Measurements from ENCODE around the gene ARHGAP35.
"Not testable (repeated sequence)": the region's sequence is repeated elsewhere in the genome, so short reads cannot be mapped to it uniquely, and the experiment has no call there.

Gene ARHGAP35

GRCh38 chr19:46849610-46850009 is 11.2 kb upstream of the ARHGAP35 start:
- peak overlapping the region; percentile 96 for H3K4me3 ChIP-seq (ENCODE audit: low read depth, low read length)
- TF ChIP-seq, protein P1, sequence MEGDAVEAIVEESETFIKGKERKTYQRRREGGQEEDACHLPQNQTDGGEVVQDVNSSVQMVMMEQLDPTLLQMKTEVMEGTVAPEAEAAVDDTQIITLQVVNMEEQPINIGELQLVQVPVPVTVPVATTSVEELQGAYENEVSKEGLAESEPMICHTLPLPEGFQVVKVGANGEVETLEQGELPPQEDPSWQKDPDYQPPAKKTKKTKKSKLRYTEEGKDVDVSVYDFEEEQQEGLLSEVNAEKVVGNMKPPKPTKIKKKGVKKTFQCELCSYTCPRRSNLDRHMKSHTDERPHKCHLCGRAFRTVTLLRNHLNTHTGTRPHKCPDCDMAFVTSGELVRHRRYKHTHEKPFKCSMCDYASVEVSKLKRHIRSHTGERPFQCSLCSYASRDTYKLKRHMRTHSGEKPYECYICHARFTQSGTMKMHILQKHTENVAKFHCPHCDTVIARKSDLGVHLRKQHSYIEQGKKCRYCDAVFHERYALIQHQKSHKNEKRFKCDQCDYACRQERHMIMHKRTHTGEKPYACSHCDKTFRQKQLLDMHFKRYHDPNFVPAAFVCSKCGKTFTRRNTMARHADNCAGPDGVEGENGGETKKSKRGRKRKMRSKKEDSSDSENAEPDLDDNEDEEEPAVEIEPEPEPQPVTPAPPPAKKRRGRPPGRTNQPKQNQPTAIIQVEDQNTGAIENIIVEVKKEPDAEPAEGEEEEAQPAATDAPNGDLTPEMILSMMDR (IDR thresholded peaks at IDR 0.05; ENCODE audit: low read depth, low read length, missing control alignments) = no peak
- peak overlapping the region; percentile 75 for H3K27ac ChIP-seq
- no peaks in the 10 kb centered on the region for H3K27me3 ChIP-seq (replicated peaks)
- DNase-seq = no peak
- in situ Hi-C loops (cut with HindIII; ENCODE audit: low pct_ligation_motif_present, low sequenced_read_pairs) = loop anchor here (25.0 kb wide), 1 partner anchor 113 kb away; no protein-coding TSS in a partner anchor
- H3K36me3 ChIP-seq (replicated peaks) = peaks cover 5% of the 10 kb centered on the region

GRCh38 chr19:46850228-46851203 is 10.3 kb upstream of the ARHGAP35 start, which contains the start of gene AP2S1:
Gene AP2S1, minus strand, starts transcription at chr19:46850846. Its CDS starts 80 bp downstream, at chr19:46850766.
- Histone ChIP-seq H3K27ac (peak within 1 kb of the TSS; percentile 75), H3K4me3 (ENCODE audit: low read depth, low read length) (peak within 1 kb of the TSS; percentile 96), H3K27me3 (replicated peaks) (no peaks in the 10 kb centered on the region), H3K36me3 (replicated peaks) (peaks cover 5% of the 10 kb centered on the region)
- in situ Hi-C loops (cut with HindIII; ENCODE audit: low pct_ligation_motif_present, low sequenced_read_pairs) = loop anchor here (25.0 kb wide), 1 partner anchor 112 kb away; no protein-coding TSS in a partner anchor
- TF ChIP-seq, protein P1 (IDR thresholded peaks at IDR 0.05; ENCODE audit: low read depth, low read length, missing control alignments) = no peak
- DNase-seq = peak; percentile 99

GRCh38 chr19:46852830-46853229 is 8.0 kb upstream of the ARHGAP35 start:
- H3K27me3 ChIP-seq (replicated peaks) = no peaks in the 10 kb centered on the region
- H3K4me3 ChIP-seq (ENCODE audit: low read depth, low read length) = no peak overlapping the region
- no peak overlapping the region for H3K27ac ChIP-seq
- DNase-seq = no peak
- TF ChIP-seq, protein P1 (IDR thresholded peaks at IDR 0.05; ENCODE audit: low read depth, low read length, missing control alignments) = no peak
- H3K36me3 ChIP-seq (replicated peaks) = no peaks in the 10 kb centered on the region
- in situ Hi-C loops (cut with HindIII; ENCODE audit: low pct_ligation_motif_present, low sequenced_read_pairs) = loop anchor here (25.0 kb wide), 1 partner anchor 109 kb away; no protein-coding TSS in a partner anchor

DNA sequence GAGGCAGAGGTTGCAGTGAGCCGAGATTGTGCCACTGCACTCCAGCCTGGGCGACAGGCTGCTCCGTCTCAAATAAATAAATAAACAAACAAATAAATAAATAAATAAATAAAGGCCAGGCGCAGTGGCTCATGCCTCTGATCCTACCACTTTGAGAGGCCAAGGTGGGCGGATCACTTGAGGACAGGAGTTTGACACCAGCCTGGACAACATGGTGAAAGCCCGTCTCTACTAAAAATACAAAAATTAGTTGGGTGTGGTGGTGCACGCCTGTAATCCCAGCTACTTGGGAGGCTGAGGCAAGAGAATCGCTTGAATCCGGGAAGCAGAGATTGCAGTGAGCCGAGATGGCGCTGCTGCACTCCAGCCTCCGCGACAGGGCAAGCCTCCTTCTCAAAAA is 6.1 kb upstream of the ARHGAP35 start:
- not testable (repeated sequence) for H3K27me3 ChIP-seq (replicated peaks); H3K27ac ChIP-seq; H3K36me3 ChIP-seq (replicated peaks); H3K4me3 ChIP-seq (ENCODE audit: low read depth, low read length); DNase-seq
- in situ Hi-C loops (cut with HindIII; ENCODE audit: low pct_ligation_motif_present, low sequenced_read_pairs) = loop anchor here (25.0 kb wide), 1 partner anchor 108 kb away; no protein-coding TSS in a partner anchor

GRCh38 chr19:46856062-46857022 is 4.5 kb upstream of the ARHGAP35 start:
- Histone ChIP-seq H3K36me3 (replicated peaks) (no peaks in the 10 kb centered on the region), H3K4me3 (ENCODE audit: low read depth, low read length) (peak overlapping the region; percentile 50), H3K27ac (peak overlapping the region; percentile 84), H3K27me3 (replicated peaks) (no peaks in the 10 kb centered on the region)
- in situ Hi-C loops (cut with HindIII; ENCODE audit: low pct_ligation_motif_present, low sequenced_read_pairs) = loop anchor here (25.0 kb wide), 1 partner anchor 106 kb away; no protein-coding TSS in a partner anchor
- TF ChIP-seq, protein P1 (IDR thresholded peaks at IDR 0.05; ENCODE audit: low read depth, low read length, missing control alignments) = peak; percentile 88
- peak; percentile 95 for DNase-seq

Measured in brain microvascular endothelial cell (primary cell).